IMR-90 (cell line): ENCODE results near the gene FAM228B. TPM values are rescaled to one million over a fixed set of nuclear protein-coding genes. Genes with fewer than 3 reads are reported as not detected.

Source experiments
- ATAC-seq: fragments of 200-7000 bp; cut with Tn5 transposase; 2 replicates; pipeline ENCODE4 v1.9.1; 2020; ENCODE audit warnings: low read depth, mild to moderate bottlenecking, moderate library complexity
- BruUV-seq: library from RNA; stranded (reverse); fragments of 400-500 nt; replicated peaks from 2 replicates; lab custom pipeline; 2021; lab: Mats Ljungman, UMichigan
- CTCF ChIA-PET: fragments of 300-600 bp; formaldehyde crosslinking; extraction: SDS; loops from one replicate; lab custom pipeline; 2021; ENCODE audit warnings: antibody characterized with exemption; lab: Yijun Ruan, JAX
- POLR2A ChIA-PET: fragments of 300-600 bp; sonication (Branson Sonifier 250); formaldehyde crosslinking; loops from one replicate; lab custom pipeline; 2022; ENCODE audit warnings: antibody characterized with exemption; ENCODE audit not compliant: unreplicated experiment; lab: Charles Lee
- DNase-seq: peaks from one replicate; pipeline ENCODE4 v3.0.0; 2013
- H2AFZ ChIP-seq: replicated peaks from 2 replicates; pipeline ENCODE3; 2013; ENCODE audit warnings: low read length, mild to moderate bottlenecking; ENCODE audit not compliant: poor library complexity
- H2AK5ac ChIP-seq: 2 replicates; pipeline ENCODE4 v1.6.1; 2013; ENCODE audit warnings: low read depth, low read length, inconsistent platforms
- H2AK9ac ChIP-seq: replicated peaks from 2 replicates; pipeline ENCODE3; 2013; ENCODE audit warnings: mild to moderate bottlenecking, low read depth, low read length, moderate library complexity; ENCODE audit not compliant: poor library complexity
- H2BK120ac ChIP-seq: 2 replicates; pipeline ENCODE4 v1.6.1; 2013; ENCODE audit warnings: low read depth, low read length, inconsistent platforms
- H2BK15ac ChIP-seq: 3 replicates; pipeline ENCODE4 v1.6.1; 2013; ENCODE audit warnings: low read depth, low read length, inconsistent platforms
- H2BK20ac ChIP-seq: 2 replicates; pipeline ENCODE4 v1.6.1; 2013; ENCODE audit warnings: low read depth, mild to moderate bottlenecking, inconsistent platforms, low read length, moderate library complexity
- H2BK5ac ChIP-seq: 2 replicates; pipeline ENCODE4 v1.6.1; 2013; ENCODE audit warnings: mild to moderate bottlenecking, low read depth, low read length, inconsistent platforms; ENCODE audit not compliant: poor library complexity, severe bottlenecking
- H3K14ac ChIP-seq: replicated peaks from 2 replicates; pipeline ENCODE4 v1.6.1; 2013; ENCODE audit warnings: low read depth, low read length, inconsistent platforms
- H3K18ac ChIP-seq: 2 replicates; pipeline ENCODE4 v1.6.1; 2013; ENCODE audit warnings: low read depth, low read length, control low read depth
- H3K23ac ChIP-seq: 2 replicates; pipeline ENCODE4 v1.6.1; 2013; ENCODE audit warnings: low read depth, low read length, inconsistent platforms
- H3K27ac ChIP-seq: 2 replicates; pipeline ENCODE4 v1.5.1; 2013; ENCODE audit warnings: mild to moderate bottlenecking, control low read depth, low read length; ENCODE audit not compliant: insufficient read depth
- H3K27me3 ChIP-seq: 2 replicates; pipeline ENCODE4 v1.6.1; 2013; ENCODE audit warnings: low read length; ENCODE audit not compliant: control insufficient read depth, insufficient read depth
- H3K36me3 ChIP-seq: 2 replicates; pipeline ENCODE4 v1.6.1; 2013; ENCODE audit warnings: low read length, mixed read lengths; ENCODE audit not compliant: control insufficient read depth, insufficient read depth
- H3K4ac ChIP-seq: 2 replicates; pipeline ENCODE4 v1.6.1; 2013; ENCODE audit warnings: low read depth, low read length, inconsistent platforms
- H3K4me1 ChIP-seq: 2 replicates; pipeline ENCODE4 v1.6.1; 2013; ENCODE audit warnings: low read length, mixed read lengths; ENCODE audit not compliant: control insufficient read depth, insufficient read depth
- H3K4me2 ChIP-seq: 2 replicates; pipeline ENCODE4 v1.6.1; 2013; ENCODE audit warnings: low read depth, mild to moderate bottlenecking, control low read depth, low read length, moderate library complexity
- H3K4me3 ChIP-seq: 2 replicates; pipeline ENCODE4 v1.5.1; 2013; ENCODE audit warnings: low read depth, mild to moderate bottlenecking, control low read depth, low read length, moderate library complexity; ENCODE audit not compliant: insufficient read depth
- H3K56ac ChIP-seq: 2 replicates; pipeline ENCODE4 v1.6.1; 2013; ENCODE audit warnings: low read length, inconsistent platforms; ENCODE audit not compliant: insufficient read depth; ENCODE audit errors: extremely low read depth
- H3K79me1 ChIP-seq, 2 experiments: 2 replicates each; pipeline ENCODE4 v1.6.1; 2013; ENCODE audit warnings: low read length in 2 of 2, inconsistent platforms in 1 of 2, low read depth in 1 of 2
- H3K9ac ChIP-seq: 2 replicates; pipeline ENCODE4 v1.6.1; 2013; ENCODE audit warnings: low read depth, low read length, control low read depth
- H3K9me1 ChIP-seq: 2 replicates; pipeline ENCODE4 v1.6.1; 2013; ENCODE audit warnings: low read length, inconsistent platforms; ENCODE audit not compliant: insufficient read depth
- H3K9me3 ChIP-seq: 2 replicates; pipeline ENCODE4 v1.6.1; 2013; ENCODE audit warnings: low read length; ENCODE audit not compliant: control insufficient read depth, insufficient read depth
- H4K20me1 ChIP-seq: 2 replicates; pipeline ENCODE4 v1.6.1; 2013; ENCODE audit warnings: low read length, inconsistent platforms; ENCODE audit not compliant: insufficient read depth
- H4K5ac ChIP-seq: 2 replicates; pipeline ENCODE4 v1.6.1; 2013; ENCODE audit warnings: mild to moderate bottlenecking, low read depth, low read length, control low read depth
- H4K8ac ChIP-seq, 2 experiments: 2 replicates each; pipeline ENCODE4 v1.6.1; 2013; ENCODE audit warnings: low read depth in 2 of 2, low read length in 2 of 2, control low read depth in 1 of 2, inconsistent platforms in 1 of 2
- H4K91ac ChIP-seq: 2 replicates; pipeline ENCODE4 v1.6.1; 2013; ENCODE audit warnings: low read depth, low read length, inconsistent platforms; ENCODE audit not compliant: insufficient read depth
- CEBPB ChIP-seq: IDR thresholded peaks from 2 replicates; pipeline ENCODE4 v1.6.1; 2012; ENCODE audit warnings: low read depth, low read length, improper control_type of control experiment
- CHD1 ChIP-seq: IDR thresholded peaks from 2 replicates; pipeline ENCODE4 v1.6.1; 2012; ENCODE audit warnings: low read depth, low read length, improper control_type of control experiment
- CTCF ChIP-seq: conservative IDR thresholded peaks from 2 replicates; pipeline ENCODE4 v1.5.1; 2012; ENCODE audit warnings: mild to moderate bottlenecking, low read depth, low read length, improper control_type of control experiment
- ELK1 ChIP-seq: fragments of 150-350 bp; IDR thresholded peaks from 2 replicates; pipeline ENCODE4 v1.6.1; 2016; ENCODE audit warnings: low read depth, mild to moderate bottlenecking, low read length, moderate library complexity, borderline replicate concordance
- FOS ChIP-seq: fragments of 150-350 bp; IDR thresholded peaks from 2 replicates; pipeline ENCODE4 v1.6.1; 2016; ENCODE audit warnings: low read depth, low read length
- MAFK ChIP-seq: IDR thresholded peaks from 2 replicates; pipeline ENCODE4 v1.6.1; 2012; ENCODE audit warnings: low read depth, low read length, improper control_type of control experiment
- MAZ ChIP-seq: IDR thresholded peaks from 2 replicates; pipeline ENCODE4 v1.6.1; 2012; ENCODE audit warnings: low read depth, mild to moderate bottlenecking, low read length, improper control_type of control experiment, moderate library complexity, borderline replicate concordance
- MXI1 ChIP-seq: IDR thresholded peaks from 2 replicates; pipeline ENCODE4 v1.6.1; 2012; ENCODE audit warnings: low read depth, mild to moderate bottlenecking, low read length, moderate library complexity, borderline replicate concordance
- NFE2L2 ChIP-seq: fragments of 150-350 bp; IDR thresholded peaks from 2 replicates; pipeline ENCODE4 v1.6.1; 2016; ENCODE audit warnings: low read depth, mild to moderate bottlenecking, low read length
- POLR2A ChIP-seq: IDR thresholded peaks from 2 replicates; pipeline ENCODE4 v1.6.1; 2012; ENCODE audit warnings: mild to moderate bottlenecking, low read depth, low read length
- RAD21 ChIP-seq: IDR thresholded peaks from 2 replicates; pipeline ENCODE4 v1.6.1; 2012; ENCODE audit warnings: low read length, improper control_type of control experiment
- RCOR1 ChIP-seq: IDR thresholded peaks from 2 replicates; pipeline ENCODE4 v1.6.1; 2012; ENCODE audit warnings: mild to moderate bottlenecking, low read length, improper control_type of control experiment; ENCODE audit not compliant: insufficient replicate concordance
- RFX5 ChIP-seq: IDR thresholded peaks from 2 replicates; pipeline ENCODE4 v1.8.0; 2012; ENCODE audit warnings: low read depth, mild to moderate bottlenecking, low read length, moderate library complexity
- USF2 ChIP-seq: fragments of 150-350 bp; IDR thresholded peaks from 2 replicates; pipeline ENCODE4 v1.6.1; 2017; ENCODE audit warnings: mild to moderate bottlenecking, antibody characterized with exemption, low read length, low read depth
- WGBS, 2 experiments: methylation state at CpG; one replicate each; pipeline versions ENCODE4 v1.1.5 to v1.1.7; 2013; ENCODE audit warnings: missing lambda C conversion rate in 2 of 2; ENCODE audit not compliant: insufficient read length in 1 of 2; ENCODE audit errors: extremely low coverage in 2 of 2; 5-methylcytosine and 5-hydroxymethylcytosine counted together
- dilution Hi-C: fragments of 300-500 bp; cut with HindIII; formaldehyde crosslinking; loops from one replicate; pipeline ENCODE4 v1.14.3; 2018; ENCODE audit warnings: low sequenced_read_pairs; ENCODE audit not compliant: unreplicated experiment
- in situ Hi-C: fragments of 300-500 bp; cut with MboI; formaldehyde crosslinking; loops from 3 replicates; pipeline ENCODE4 v1.14.3; 2019; ENCODE audit warnings: low sequenced_read_pairs, inconsistent platforms, mixed read lengths
- intact Hi-C: fragments of 100-400 bp; cut with micrococcal nuclease; formaldehyde crosslinking; loops from 2 replicates; pipeline ENCODE4 v1.10.0; 2022
- polyA plus RNA-seq, 3 experiments: library from polyadenylated mRNA; depleted of rRNA; stranded (reverse); fragments of >200 nt; gene quantifications; 2 replicates each; pipeline ENCODE4 v1.2.3, GENCODE V29; 2012; ENCODE audit warnings: low replicate concordance in 1 of 3
- total RNA-seq: library from RNA; depleted of rRNA; stranded (reverse); fragments of >200 nt; gene quantifications from 2 replicates; pipeline ENCODE4 v1.2.3, GENCODE V29; 2012

FAM228B gene
- total and polyA plus RNA-seq, 2 of the 4 experiments (the other 2 are of a cell fraction): 2.0 to 2.9 TPM

GRCh38 chr2:24163186-24163585 lies 39.9 kb downstream of the FAM228B start:
- H4K20me1 ChIP-seq: no peaks in the 10 kb centered on the region
- no peak overlapping the region for H3K18ac ChIP-seq
- H2BK5ac ChIP-seq: no peak overlapping the region
- no peak overlapping the region for H4K5ac ChIP-seq
- H3K4me3 ChIP-seq: no peak overlapping the region
- H3K4me2 ChIP-seq: no peak overlapping the region
- ChIA-PET CTCF (interaction anchor here (1.1 kb wide), 1 partner anchor 9 kb away, joined by 4 read pairs; no protein-coding TSS in a partner anchor), POLR2A (no interaction called here)
- no peak overlapping the region for H2BK120ac ChIP-seq
- no peak overlapping the region for H3K23ac ChIP-seq
- H3K36me3 ChIP-seq: no peaks in the 10 kb centered on the region
- intact Hi-C loops: no loop called here
- H3K79me1 ChIP-seq: no peaks in the 10 kb centered on the region
- TF ChIP-seq POLR2A (no peak), NFE2L2 (no peak), MAZ (no peak), CHD1 (no peak), CEBPB (no peak), FOS (no peak), RFX5 (no peak), RCOR1 (no peak), RAD21 (no peak), MAFK (no peak), MXI1 (no peak), CTCF (no peak), USF2 (no peak), ELK1 (no peak)
- in situ Hi-C loops: no loop called here
- H3K56ac ChIP-seq: no peak overlapping the region
- no peak overlapping the region for H3K14ac ChIP-seq
- no peak overlapping the region for H4K91ac ChIP-seq
- DNase-seq: no peak
- ATAC-seq: no peak
- H3K9me3 ChIP-seq: no peaks in the 10 kb centered on the region
- no peaks in the 10 kb centered on the region; the same call in 1 of the 2 replicates for H3K9me1 ChIP-seq
- no peak overlapping the region for H2BK15ac ChIP-seq
- no peak overlapping the region for H3K4ac ChIP-seq
- no peak overlapping the region for H3K9ac ChIP-seq
- H2AK9ac ChIP-seq: no peak overlapping the region
- dilution Hi-C loops: no loop called here
- no peaks in the 10 kb centered on the region; the same call in 1 of the 2 replicates for H3K27me3 ChIP-seq
- no peak overlapping the region for H2BK20ac ChIP-seq
- H4K8ac ChIP-seq: no peak overlapping the region
- H3K27ac ChIP-seq: no peak overlapping the region
- WGBS, 2 experiments: 100% methylated on average over 1 of the region's 3 CpGs; no CpG with 5 or more reads in 1 of the 2 experiments
- BruUV-seq: no TSS peak
- H2AFZ ChIP-seq: no peak overlapping the region
- H2AK5ac ChIP-seq: no peak overlapping the region
- H3K4me1 ChIP-seq: no peaks in the 10 kb centered on the region
